ENCODE results near the gene PCED1B. TPM values are rescaled to one million over a fixed set of nuclear protein-coding genes. Genes with fewer than 3 reads are reported as not detected.

PCED1B gene
- total and polyA plus RNA-seq, 2 donors from 2014 or later, result 2.8 to 9.2 TPM

DNA sequence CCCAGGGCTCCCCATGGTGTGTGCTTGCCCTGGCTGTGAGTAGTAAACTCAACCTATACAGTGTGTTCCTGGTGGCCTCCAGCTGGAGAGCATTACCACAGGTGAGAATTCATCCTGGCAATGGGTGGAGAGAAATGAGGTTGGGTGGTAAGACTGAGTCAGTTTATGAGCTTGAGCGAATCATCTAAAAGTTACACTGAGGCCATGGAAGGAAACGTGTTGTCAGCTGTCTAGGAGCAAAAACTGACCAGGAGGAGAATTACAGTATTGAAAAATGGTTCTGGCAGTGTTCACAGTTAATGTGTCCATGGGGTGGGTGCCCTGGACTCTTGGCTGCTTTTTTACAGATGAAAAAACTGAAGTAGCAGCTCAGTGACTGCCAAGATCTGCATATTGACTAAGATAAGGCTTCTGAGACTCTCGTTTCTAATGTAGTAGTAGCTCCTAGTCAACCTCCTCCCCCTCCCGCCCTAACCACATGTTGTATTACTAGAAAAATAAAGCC lies 202.3 kb downstream of the PCED1B start:
- H3K4me1 ChIP-seq (ENCODE audit: control insufficient read depth in 2 of 3, insufficient read depth in 2 of 3, low read depth in 1 of 3, low read length in 3 of 3), result no peaks in the 10 kb centered on the region
- H3K27ac ChIP-seq (ENCODE audit: low read depth in 2 of 2, low read length in 2 of 2), result no peak overlapping the region
- H3K4me3 ChIP-seq (ENCODE audit: low read length in 3 of 3), result no peak overlapping the region
- TF ChIP-seq, protein P1, sequence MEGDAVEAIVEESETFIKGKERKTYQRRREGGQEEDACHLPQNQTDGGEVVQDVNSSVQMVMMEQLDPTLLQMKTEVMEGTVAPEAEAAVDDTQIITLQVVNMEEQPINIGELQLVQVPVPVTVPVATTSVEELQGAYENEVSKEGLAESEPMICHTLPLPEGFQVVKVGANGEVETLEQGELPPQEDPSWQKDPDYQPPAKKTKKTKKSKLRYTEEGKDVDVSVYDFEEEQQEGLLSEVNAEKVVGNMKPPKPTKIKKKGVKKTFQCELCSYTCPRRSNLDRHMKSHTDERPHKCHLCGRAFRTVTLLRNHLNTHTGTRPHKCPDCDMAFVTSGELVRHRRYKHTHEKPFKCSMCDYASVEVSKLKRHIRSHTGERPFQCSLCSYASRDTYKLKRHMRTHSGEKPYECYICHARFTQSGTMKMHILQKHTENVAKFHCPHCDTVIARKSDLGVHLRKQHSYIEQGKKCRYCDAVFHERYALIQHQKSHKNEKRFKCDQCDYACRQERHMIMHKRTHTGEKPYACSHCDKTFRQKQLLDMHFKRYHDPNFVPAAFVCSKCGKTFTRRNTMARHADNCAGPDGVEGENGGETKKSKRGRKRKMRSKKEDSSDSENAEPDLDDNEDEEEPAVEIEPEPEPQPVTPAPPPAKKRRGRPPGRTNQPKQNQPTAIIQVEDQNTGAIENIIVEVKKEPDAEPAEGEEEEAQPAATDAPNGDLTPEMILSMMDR (IDR thresholded peaks at IDR 0.05; ENCODE audit: borderline replicate concordance, extremely low read depth, insufficient read depth), result no peak
- no peaks in the 10 kb centered on the region for H3K9me3 ChIP-seq (ENCODE audit: control insufficient read depth in 2 of 3, insufficient read depth in 1 of 3, low read length in 3 of 3)
- no peak for DNase-seq
- H3K9ac ChIP-seq (ENCODE audit: low read length in 3 of 3), result no peak overlapping the region
- H3K36me3 ChIP-seq (ENCODE audit: control insufficient read depth in 2 of 3, insufficient read depth in 3 of 3, low read length in 3 of 3), result no peaks in the 10 kb centered on the region
- intact Hi-C loops (cut with DNase I), result no loop called here
- no peaks in the 10 kb centered on the region for H3K27me3 ChIP-seq (ENCODE audit: control insufficient read depth, insufficient read depth, low read length)
- no peak for FAIRE-seq

DNA sequence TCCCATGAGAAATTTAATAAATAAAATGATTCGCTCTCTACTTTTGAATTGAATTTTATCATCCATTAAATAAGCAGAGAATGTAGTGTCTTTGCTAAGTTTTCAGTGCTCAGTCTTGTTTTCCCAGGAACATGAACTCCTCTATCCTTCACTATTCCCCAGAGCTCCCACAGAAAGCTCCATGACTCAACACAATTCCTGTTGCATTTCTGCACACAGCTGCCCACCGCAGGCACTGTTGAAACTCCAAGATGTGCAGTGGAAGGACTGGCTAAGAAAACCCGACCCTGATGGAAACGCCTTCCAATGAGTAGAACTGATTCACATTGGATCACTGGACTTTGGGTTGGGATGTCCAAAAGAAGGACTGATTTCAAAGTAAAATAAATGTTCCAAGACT lies 202.8 kb downstream of the PCED1B start:
- Histone ChIP-seq H3K27ac (ENCODE audit: low read depth in 2 of 2, low read length in 2 of 2) (no peak overlapping the region), H3K27me3 (ENCODE audit: control insufficient read depth, insufficient read depth, low read length) (no peaks in the 10 kb centered on the region), H3K9ac (ENCODE audit: low read length in 3 of 3) (no peak overlapping the region), H3K36me3 (ENCODE audit: control insufficient read depth in 2 of 3, insufficient read depth in 3 of 3, low read length in 3 of 3) (no peaks in the 10 kb centered on the region), H3K9me3 (ENCODE audit: control insufficient read depth in 2 of 3, insufficient read depth in 1 of 3, low read length in 3 of 3) (no peaks in the 10 kb centered on the region), H3K4me3 (ENCODE audit: low read length in 3 of 3) (no peak overlapping the region), H3K4me1 (ENCODE audit: control insufficient read depth in 2 of 3, insufficient read depth in 2 of 3, low read depth in 1 of 3, low read length in 3 of 3) (no peaks in the 10 kb centered on the region)
- no peak for FAIRE-seq
- no peak for DNase-seq
- TF ChIP-seq, protein P1 (IDR thresholded peaks at IDR 0.05; ENCODE audit: borderline replicate concordance, extremely low read depth, insufficient read depth), result no peak
- intact Hi-C loops (cut with DNase I), result no loop called here

Small RNA genes within 50 kb of the gene (microRNA-seq; reads per million reads assigned to microRNA genes)
- not detected for gene MIR4698

Other genes with a start within 250 kb of the PCED1B start
- 8.7 TPM for gene AMIGO2, start 338 bp downstream of the PCED1B start, total RNA-seq
- 12.2 TPM for gene AMIGO2, start 338 bp downstream of the PCED1B start, polyA plus RNA-seq (ENCODE audit: insufficient read depth, low read depth, low replicate concordance)